Measurements from ENCODE around the gene CHMP1A.

DNA sequence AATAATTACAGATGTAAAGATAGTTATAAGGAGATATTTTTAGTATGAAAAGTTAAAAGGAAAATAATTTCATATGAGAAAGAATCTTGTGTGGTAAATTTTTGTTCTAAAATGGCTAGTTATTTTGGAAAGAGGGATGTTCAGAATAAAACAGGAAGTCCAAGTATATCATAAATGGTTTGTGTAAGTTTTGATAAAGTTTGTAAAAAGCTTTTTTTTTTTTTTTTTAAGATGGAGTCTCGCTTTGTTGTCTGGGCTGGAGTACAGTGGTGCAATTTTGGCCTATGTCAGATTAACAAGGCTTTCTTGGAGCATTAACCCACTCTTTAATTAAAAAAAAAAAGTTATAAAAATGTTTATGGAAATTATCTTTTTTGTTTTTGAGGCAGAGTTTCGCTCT, 20.8 kb upstream of the CHMP1A start:
- TF ChIP-seq, protein P1, sequence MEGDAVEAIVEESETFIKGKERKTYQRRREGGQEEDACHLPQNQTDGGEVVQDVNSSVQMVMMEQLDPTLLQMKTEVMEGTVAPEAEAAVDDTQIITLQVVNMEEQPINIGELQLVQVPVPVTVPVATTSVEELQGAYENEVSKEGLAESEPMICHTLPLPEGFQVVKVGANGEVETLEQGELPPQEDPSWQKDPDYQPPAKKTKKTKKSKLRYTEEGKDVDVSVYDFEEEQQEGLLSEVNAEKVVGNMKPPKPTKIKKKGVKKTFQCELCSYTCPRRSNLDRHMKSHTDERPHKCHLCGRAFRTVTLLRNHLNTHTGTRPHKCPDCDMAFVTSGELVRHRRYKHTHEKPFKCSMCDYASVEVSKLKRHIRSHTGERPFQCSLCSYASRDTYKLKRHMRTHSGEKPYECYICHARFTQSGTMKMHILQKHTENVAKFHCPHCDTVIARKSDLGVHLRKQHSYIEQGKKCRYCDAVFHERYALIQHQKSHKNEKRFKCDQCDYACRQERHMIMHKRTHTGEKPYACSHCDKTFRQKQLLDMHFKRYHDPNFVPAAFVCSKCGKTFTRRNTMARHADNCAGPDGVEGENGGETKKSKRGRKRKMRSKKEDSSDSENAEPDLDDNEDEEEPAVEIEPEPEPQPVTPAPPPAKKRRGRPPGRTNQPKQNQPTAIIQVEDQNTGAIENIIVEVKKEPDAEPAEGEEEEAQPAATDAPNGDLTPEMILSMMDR (IDR thresholded peaks at IDR 0.05), result no peak
- TF ChIP-seq RFX5 (IDR thresholded peaks at IDR 0.05), result no peak
- TF ChIP-seq HOXA7 (CRISPR knock-in tag; IDR thresholded peaks at IDR 0.05), result no peak
- TF ChIP-seq NR3C1 (IDR thresholded peaks at IDR 0.05), result no peak
- no peak for TF ChIP-seq RAD21 (conservative IDR thresholded peaks at IDR 0.05 in 1 of 2, IDR thresholded peaks at IDR 0.05 in 1 of 2)
- no peak for TF ChIP-seq NFE2L2 (conservative IDR thresholded peaks at IDR 0.05; ENCODE audit: low read length)

Measured in A549 (cell line).